H1 (cell line): ENCODE data around the gene RICTOR. TPM values are rescaled to one million over a fixed set of nuclear protein-coding genes. Genes with fewer than 3 reads are reported as not detected.

Experiments
- CTCF ChIA-PET: fragments of 300-600 bp; sonication (Branson Sonifier 250); formaldehyde crosslinking; loops from one replicate; lab custom pipeline; 2021; ENCODE audit not compliant: partially characterized antibody; lab: Charles Lee
- POLR2A ChIA-PET: fragments of 300-600 bp; sonication (Branson Sonifier 250); formaldehyde crosslinking; loops from one replicate; lab custom pipeline; 2021; ENCODE audit warnings: inconsistent platforms; ENCODE audit not compliant: partially characterized antibody; lab: Charles Lee
- DNase-seq, 2 experiments: peaks; one replicate each; pipeline versions ENCODE4 v3.0.0 to v3.0.0-alpha.2; 2010 to 2022; ENCODE audit warnings: low spot score in 2 of 2, low read depth in 1 of 2, mixed read lengths in 1 of 2
- FAIRE-seq: peaks from 2 replicates; lab custom pipeline; 2011; peaks lifted over from hg19 to GRCh38; lab: Jason Lieb, UNC
- H2AFZ ChIP-seq: 2 replicates; pipeline ENCODE4 v1.8.1; 2012; ENCODE audit warnings: low read length, inconsistent platforms
- H2AK5ac ChIP-seq: 2 replicates; pipeline ENCODE4 v1.6.1; 2013; ENCODE audit warnings: low read depth, low read length
- H2BK120ac ChIP-seq: replicated peaks from 2 replicates; pipeline ENCODE3; 2013; ENCODE audit warnings: low read depth, low read length, inconsistent platforms
- H2BK12ac ChIP-seq: 2 replicates; pipeline ENCODE4 v1.6.1; 2013; ENCODE audit warnings: low read depth, low read length
- H2BK15ac ChIP-seq: 2 replicates; pipeline ENCODE4 v1.6.1; 2013; ENCODE audit warnings: low read length
- H2BK20ac ChIP-seq: 2 replicates; pipeline ENCODE4 v1.6.1; 2013; ENCODE audit warnings: low read length
- H2BK5ac ChIP-seq: 2 replicates; pipeline ENCODE4 v1.6.1; 2013; ENCODE audit warnings: low read depth, low read length
- H3K14ac ChIP-seq: 2 replicates; pipeline ENCODE4 v1.6.1; 2013; ENCODE audit warnings: inconsistent platforms; ENCODE audit not compliant: insufficient read length
- H3K18ac ChIP-seq: 2 replicates; pipeline ENCODE4 v1.6.1; 2013; ENCODE audit warnings: low read length; ENCODE audit errors: extremely low read depth
- H3K23ac ChIP-seq: 2 replicates; pipeline ENCODE4 v1.6.1; 2013; ENCODE audit warnings: inconsistent platforms; ENCODE audit not compliant: insufficient read length
- H3K23me2 ChIP-seq: 2 replicates; pipeline ENCODE4 v1.6.1; 2013; ENCODE audit warnings: low read depth, low read length
- H3K27ac ChIP-seq: 2 replicates; pipeline ENCODE4 v1.6.1; 2011; ENCODE audit warnings: low read depth, low read length, inconsistent platforms
- H3K27me3 ChIP-seq, 4 experiments: replicated peaks in 1 of 4; 1 replicate in 1 of 4; 2 replicates in 3 of 4; pipeline versions ENCODE4 v1.6.1 to v1.8.1; 2011 to 2013; ENCODE audit warnings: low read length in 3 of 4, mild to moderate bottlenecking in 3 of 4, inconsistent platforms in 2 of 4, mixed read lengths in 2 of 4, moderate library complexity in 1 of 4; ENCODE audit not compliant: control insufficient read depth in 3 of 4, insufficient read depth in 3 of 4; ENCODE audit errors: extremely low read depth in 1 of 4
- H3K36me3 ChIP-seq, 4 experiments: 2 replicates each; pipeline versions ENCODE4 v1.6.1 to v1.8.1; 2011 to 2013; ENCODE audit warnings: mild to moderate bottlenecking in 4 of 4, low read length in 3 of 4, moderate library complexity in 2 of 4, control low read depth in 1 of 4, inconsistent platforms in 1 of 4; ENCODE audit not compliant: insufficient read depth in 4 of 4, control insufficient read depth in 2 of 4
- H3K4ac ChIP-seq: replicated peaks from 2 replicates; pipeline ENCODE3; 2013; ENCODE audit warnings: low read length, low read depth, mixed read lengths, inconsistent platforms; ENCODE audit not compliant: insufficient read length
- H3K4me1 ChIP-seq, 4 experiments: replicated peaks in 1 of 4; 1 replicate in 1 of 4; 2 replicates in 3 of 4; pipeline versions ENCODE4 v1.6.1 to v1.8.1; 2011 to 2013; ENCODE audit warnings: low read length in 3 of 4, inconsistent platforms in 2 of 4, mixed read lengths in 1 of 4; ENCODE audit not compliant: insufficient read depth in 4 of 4, control insufficient read depth in 3 of 4
- H3K4me2 ChIP-seq, 2 experiments: 2 replicates each; pipeline versions ENCODE4 v1.6.1 to v1.8.1; 2011 to 2013; ENCODE audit warnings: low read depth in 2 of 2, low read length in 2 of 2, control low read depth in 1 of 2, inconsistent platforms in 1 of 2, mild to moderate bottlenecking in 1 of 2; ENCODE audit not compliant: insufficient read depth in 1 of 2
- H3K4me3 ChIP-seq, 4 experiments: fragments of 200-600, 300-600 bp in 1 of 4; sonication (generic), shearing (Covaris generic), sonication (Bioruptor Twin) in 1 of 4; 2 replicates each; pipeline versions ENCODE4 v1.5.1 to v1.8.1; 2011 to 2016; ENCODE audit warnings: low read length in 4 of 4, low read depth in 3 of 4, control low read depth in 2 of 4, inconsistent platforms in 2 of 4, mild to moderate bottlenecking in 2 of 4, mixed read lengths in 1 of 4, moderate library complexity in 1 of 4; ENCODE audit not compliant: insufficient read depth in 2 of 4; ENCODE audit errors: extremely low read depth in 1 of 4
- H3K56ac ChIP-seq: replicated peaks from 2 replicates; pipeline ENCODE3; 2013; ENCODE audit warnings: low read depth, mild to moderate bottlenecking, mixed read lengths, low read length, inconsistent platforms; ENCODE audit not compliant: insufficient read length
- H3K79me1 ChIP-seq: 2 replicates; pipeline ENCODE4 v1.6.1; 2013; ENCODE audit warnings: low read depth, low read length, control low read depth
- H3K79me2 ChIP-seq, 2 experiments: 2 replicates each; pipeline versions ENCODE4 v1.6.1 to v1.8.1; 2012 to 2013; ENCODE audit warnings: low read length in 2 of 2, mild to moderate bottlenecking in 2 of 2, inconsistent platforms in 1 of 2; ENCODE audit not compliant: insufficient read depth in 2 of 2, control insufficient read depth in 1 of 2
- H3K9ac ChIP-seq, 4 experiments: replicated peaks in 1 of 4; 1 replicate in 1 of 4; 2 replicates in 3 of 4; pipeline versions ENCODE4 v1.6.1 to v1.8.1; 2011 to 2013; ENCODE audit warnings: low read depth in 3 of 4, low read length in 3 of 4, control low read depth in 2 of 4, mild to moderate bottlenecking in 2 of 4, moderate library complexity in 2 of 4, inconsistent platforms in 1 of 4; ENCODE audit errors: extremely low read depth in 1 of 4
- H3K9me3 ChIP-seq, 2 experiments: 2 replicates each; pipeline versions ENCODE4 v1.6.1 to v1.8.1; 2012 to 2013; ENCODE audit warnings: mild to moderate bottlenecking in 2 of 2, moderate library complexity in 2 of 2, control low read depth in 1 of 2, inconsistent platforms in 1 of 2, low read depth in 1 of 2, low read length in 1 of 2, mixed read lengths in 1 of 2; ENCODE audit not compliant: insufficient read depth in 2 of 2
- H4K20me1 ChIP-seq, 2 experiments: replicated peaks in 1 of 2; 2 replicates each; pipeline versions ENCODE3 to v1.8.1; 2011 to 2013; ENCODE audit warnings: inconsistent platforms in 2 of 2, low read length in 2 of 2, mild to moderate bottlenecking in 1 of 2; ENCODE audit not compliant: insufficient read depth in 2 of 2, control insufficient read depth in 1 of 2
- H4K5ac ChIP-seq: 2 replicates; pipeline ENCODE4 v1.6.1; 2013; ENCODE audit warnings: low read length, low read depth, mixed read lengths, inconsistent platforms; ENCODE audit not compliant: insufficient read length
- H4K8ac ChIP-seq: 2 replicates; pipeline ENCODE4 v1.8.0; 2013; ENCODE audit warnings: mild to moderate bottlenecking, moderate library complexity, low read length, inconsistent platforms; ENCODE audit not compliant: insufficient read depth; ENCODE audit errors: extremely low read depth
- H4K91ac ChIP-seq: replicated peaks from 2 replicates; pipeline ENCODE3; 2013; ENCODE audit warnings: low read length, mixed read lengths, inconsistent platforms; ENCODE audit not compliant: insufficient read length
- EZH2 ChIP-seq: fragments of 200-600 bp; sonication (generic); IDR thresholded peaks from 2 replicates; pipeline ENCODE4 v1.7.1; 2012; ENCODE audit warnings: low read depth, mild to moderate bottlenecking, moderate library complexity, low read length, inconsistent platforms; ENCODE audit not compliant: severe bottlenecking
- GTF2F1 ChIP-seq: IDR thresholded peaks from 2 replicates; pipeline ENCODE4 v1.6.1; 2012; ENCODE audit warnings: low read depth, low read length, improper control_type of control experiment, borderline replicate concordance
- MAFK ChIP-seq: IDR thresholded peaks from 2 replicates; pipeline ENCODE4 v1.6.1; 2012; ENCODE audit warnings: low read depth, mild to moderate bottlenecking, improper control_type of control experiment, low read length
- POLR2A ChIP-seq, 2 experiments: IDR thresholded peaks; 1 replicate in 1 of 2; 2 replicates in 1 of 2; pipeline ENCODE4 v1.6.1; 2011; ENCODE audit warnings: low read depth in 2 of 2, low read length in 2 of 2, mild to moderate bottlenecking in 2 of 2; ENCODE audit errors: control extremely low read depth in 1 of 2
- RXRA ChIP-seq: IDR thresholded peaks from 2 replicates; pipeline ENCODE4 v1.6.1; 2011; ENCODE audit warnings: low read depth, mild to moderate bottlenecking, low read length, moderate library complexity; ENCODE audit not compliant: insufficient read depth
- WGBS, 2 experiments: shearing (Covaris generic) in 1 of 2; methylation state at CpG; one replicate each; pipeline versions ENCODE4 v1.1.6 to v1.1.7; 2013 to 2015; ENCODE audit warnings: low lambda C conversion rate in 2 of 2, mixed read lengths in 2 of 2, inconsistent platforms in 1 of 2, low coverage in 1 of 2, missing lambda C conversion rate in 1 of 2; ENCODE audit not compliant: insufficient replicate concordance in 2 of 2, insufficient coverage in 1 of 2, insufficient read length in 1 of 2; ENCODE audit errors: extremely low coverage in 1 of 2, missing lambda C conversion rate in 1 of 2; 5-methylcytosine and 5-hydroxymethylcytosine counted together
- polyA plus RNA-seq, 7 experiments: library from polyadenylated mRNA; depleted of rRNA in 3 of 7; stranded (reverse) in 5 of 7; unstranded in 2 of 7; fragments of >200 nt in 5 of 7; fragments of 200-250 nt in 2 of 7; gene quantifications; 1 replicate in 5 of 7; 2 replicates in 1 of 7; 4 replicates in 1 of 7; pipeline versions ENCODE4 v1.2.1 to v1.2.3, GENCODE V29; 2011 to 2013; ENCODE audit warnings: missing spikeins in 2 of 7, mixed read lengths in 2 of 7
- total RNA-seq: library from RNA; stranded (reverse); fragmentation: NEBNext Ultra II Directional; extraction: Animal tissue kit (Norgen Biotek cat#: 25700); gene quantifications from 2 replicates; pipeline ENCODE4 v1.2.1, GENCODE V29; 2021

The RICTOR gene
- total and polyA plus RNA-seq, 2 of the 8 experiments (the other 6 are each of a cell fraction or from before 2014, with no cell fraction given): 4.3 to 26.6 TPM

- H4K20me1 ChIP-seq: no peaks in the 10 kb centered on the region
- H2BK120ac ChIP-seq: no peak overlapping the region
- no peak overlapping the region for H2BK5ac ChIP-seq
- H3K23ac ChIP-seq: no peak overlapping the region
- no peak overlapping the region for H3K14ac ChIP-seq
- H2BK15ac ChIP-seq: no peak overlapping the region
- H3K4me2 ChIP-seq: no peak overlapping the region
- H2AFZ ChIP-seq: no peak overlapping the region
- FAIRE-seq (no peak), DNase-seq (no peak)
- H4K8ac ChIP-seq: no peak overlapping the region
- H4K5ac ChIP-seq: no peak overlapping the region
- TF ChIP-seq RXRA (no peak), POLR2A (IDR thresholded peaks at IDR 0.05; ENCODE audit: control extremely low read depth in 1 of 2, low read depth in 2 of 2, low read length in 2 of 2) (no peak), GTF2F1 (no peak), MAFK (peak; percentile 33; the same call in 1 of the 2 replicates), EZH2 (no peak)
- no peak overlapping the region for H3K4me3 ChIP-seq
- H3K18ac ChIP-seq: no peak overlapping the region
- WGBS, 2 experiments: 96% methylated on average over 1 of the region's 1 CpG; no CpG with 5 or more reads in 1 of the 2 experiments
- no peak overlapping the region for H2BK12ac ChIP-seq
- no peak overlapping the region for H3K9ac ChIP-seq
- no peak overlapping the region for H3K27ac ChIP-seq
- H4K91ac ChIP-seq: no peak overlapping the region
- H3K4me1 ChIP-seq: no peaks in the 10 kb centered on the region
- peaks cover 0 to 24% (median 6%) of the 10 kb centered on the region in 4 experiments; a peak in 3 of 8 replicates for H3K36me3 ChIP-seq
- no peak overlapping the region for H3K4ac ChIP-seq
- no peaks in the 10 kb centered on the region for H3K79me1 ChIP-seq
- no peaks in the 10 kb centered on the region for H3K27me3 ChIP-seq
- peaks cover 0 to 3% of the 10 kb centered on the region in 2 experiments; a peak in 1 of 4 replicates for H3K79me2 ChIP-seq
- H2AK5ac ChIP-seq: no peak overlapping the region
- POLR2A ChIA-PET: no interaction called here
- H2BK20ac ChIP-seq: no peak overlapping the region
- CTCF ChIA-PET: no interaction called here
- H3K56ac ChIP-seq: no peak overlapping the region
- H3K23me2 ChIP-seq: no peaks in the 10 kb centered on the region
- H3K9me3 ChIP-seq: peaks cover 22 to 25% of the 10 kb centered on the region in 2 experiments
Observed at GRCh38 chr5:39009280-39009679, 64.9 kb downstream of the RICTOR start.
